A204.1 (cell line): ENCODE measurements around the gene ARID3A.
"Not testable (repeated sequence)": the region's sequence is repeated elsewhere in the genome, so short reads cannot be mapped to it uniquely, and the experiment has no call there.

Experiments
- FAIRE-seq: peaks from 2 replicates; lab custom pipeline; 2012; peaks lifted over from hg19 to GRCh38; lab: Jason Lieb, UNC

ARID3A gene, protein sequence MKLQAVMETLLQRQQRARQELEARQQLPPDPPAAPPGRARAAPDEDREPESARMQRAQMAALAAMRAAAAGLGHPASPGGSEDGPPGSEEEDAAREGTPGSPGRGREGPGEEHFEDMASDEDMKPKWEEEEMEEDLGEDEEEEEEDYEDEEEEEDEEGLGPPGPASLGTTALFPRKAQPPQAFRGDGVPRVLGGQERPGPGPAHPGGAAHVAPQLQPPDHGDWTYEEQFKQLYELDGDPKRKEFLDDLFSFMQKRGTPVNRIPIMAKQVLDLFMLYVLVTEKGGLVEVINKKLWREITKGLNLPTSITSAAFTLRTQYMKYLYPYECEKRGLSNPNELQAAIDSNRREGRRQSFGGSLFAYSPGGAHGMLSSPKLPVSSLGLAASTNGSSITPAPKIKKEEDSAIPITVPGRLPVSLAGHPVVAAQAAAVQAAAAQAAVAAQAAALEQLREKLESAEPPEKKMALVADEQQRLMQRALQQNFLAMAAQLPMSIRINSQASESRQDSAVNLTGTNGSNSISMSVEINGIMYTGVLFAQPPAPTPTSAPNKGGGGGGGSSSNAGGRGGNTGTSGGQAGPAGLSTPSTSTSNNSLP

DNA sequence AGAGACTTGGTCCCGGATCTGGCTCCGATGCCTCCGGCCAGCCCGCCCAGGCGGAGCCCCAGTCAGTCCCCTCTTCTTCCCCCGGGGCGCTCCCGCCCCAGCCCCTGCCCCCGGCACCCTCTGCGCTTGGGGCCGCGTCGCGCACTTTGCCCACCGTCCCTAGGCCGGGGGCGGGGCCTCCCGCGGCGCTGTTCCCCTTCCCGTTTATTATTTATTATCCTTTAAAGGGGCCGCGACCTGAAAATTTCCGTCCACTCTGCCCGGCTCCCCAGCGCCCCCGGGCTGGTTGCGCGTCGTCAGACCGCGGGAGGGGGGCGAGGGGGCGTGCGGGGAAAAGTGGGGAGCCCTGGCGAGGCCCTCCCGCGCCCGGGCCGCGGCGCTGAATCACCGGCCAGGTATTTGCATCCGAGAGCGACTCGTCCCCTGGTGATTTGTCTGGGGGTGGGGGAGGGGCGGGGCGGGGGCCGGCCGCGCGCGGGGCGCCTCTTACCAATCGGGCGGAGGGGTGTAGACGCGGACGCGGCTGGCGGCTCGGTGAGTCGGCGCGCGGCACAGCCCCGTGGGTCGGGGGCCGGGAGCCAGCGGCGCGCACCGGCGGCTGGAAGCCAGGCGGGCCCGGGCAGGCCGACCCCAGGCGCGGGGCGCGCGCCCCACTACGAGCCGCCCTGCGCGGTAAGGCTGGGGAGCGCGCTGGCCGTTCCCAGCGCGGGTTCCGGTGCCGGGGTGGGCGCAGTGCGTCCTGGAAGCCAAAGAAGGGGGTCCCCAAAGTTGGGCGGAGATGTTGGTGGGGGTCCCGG lies at the start of gene ARID3A:
Gene ARID3A, plus strand, starts transcription at position 510 of the 797 bp plus-strand sequence. CDS start 3,494 bp downstream, outside the sequence.
- FAIRE-seq, result no peak

DNA sequence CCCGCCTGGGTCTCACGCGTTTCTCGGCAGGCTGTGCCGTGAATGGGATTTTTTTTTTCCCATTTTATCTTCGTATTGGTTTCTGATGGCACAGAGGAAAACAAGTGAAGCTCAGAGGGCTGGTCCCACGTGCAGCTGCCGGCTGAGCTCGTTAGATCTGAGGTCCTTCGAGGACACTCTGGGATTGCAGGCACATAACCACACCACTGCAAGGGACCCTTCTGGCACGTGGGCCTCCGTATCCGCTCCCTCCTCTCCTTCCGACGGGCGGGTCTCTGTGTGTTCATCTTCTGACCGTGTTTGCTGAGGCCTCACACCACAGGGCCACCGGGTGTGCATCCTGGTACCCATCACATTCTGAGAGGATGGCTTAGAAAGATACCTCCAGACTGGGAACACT lies 49.7 kb upstream of the ARID3A start:
- FAIRE-seq, result no peak

GRCh38 chr19:876780-877314 lies 49.0 kb upstream of the ARID3A start:
- no peak for FAIRE-seq

DNA sequence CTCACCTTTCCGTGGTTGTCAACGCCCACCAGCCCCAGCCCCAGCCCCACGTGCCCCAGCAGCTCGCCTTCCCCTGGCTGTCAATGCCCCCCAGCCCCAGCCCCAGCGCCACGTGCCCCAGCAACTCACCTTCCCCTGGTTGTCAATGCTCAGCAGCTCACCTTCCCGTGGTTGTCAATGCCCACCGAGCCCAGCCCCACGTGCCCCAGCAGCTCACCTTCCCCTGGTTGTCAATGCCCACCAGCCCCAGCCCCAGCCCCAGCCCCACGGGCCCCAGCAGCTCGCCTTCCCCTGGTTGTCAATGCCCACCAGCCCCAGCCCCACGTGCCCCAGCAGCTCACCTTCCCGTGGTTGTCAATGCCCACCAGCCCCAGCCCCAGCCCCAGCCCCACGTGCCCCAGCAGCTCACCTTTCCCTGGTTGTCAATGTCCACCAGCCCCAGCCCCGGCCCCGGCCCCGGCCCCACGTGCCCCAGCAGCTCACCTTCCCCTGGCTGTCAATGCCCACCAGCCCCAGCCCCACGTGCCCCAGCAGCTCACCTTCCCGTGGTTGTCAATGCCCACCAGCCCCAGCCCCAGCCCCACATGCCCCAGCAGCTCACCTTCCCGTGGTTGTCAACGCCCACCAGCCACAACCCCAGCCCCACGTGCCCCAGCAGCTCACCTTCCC lies 47.7 kb upstream of the ARID3A start:
- FAIRE-seq, result not testable (repeated sequence)

- FAIRE-seq, result not testable (repeated sequence)
These were observed 46.9 kb upstream of the ARID3A start for GRCh38 chr19:878751-879561.

- FAIRE-seq, result no peak
These were observed 46.0 kb upstream of the ARID3A start for GRCh38 chr19:879711-880438.

GRCh38 chr19:881385-882071 lies 44.3 kb upstream of the ARID3A start:
- no peak for FAIRE-seq

DNA sequence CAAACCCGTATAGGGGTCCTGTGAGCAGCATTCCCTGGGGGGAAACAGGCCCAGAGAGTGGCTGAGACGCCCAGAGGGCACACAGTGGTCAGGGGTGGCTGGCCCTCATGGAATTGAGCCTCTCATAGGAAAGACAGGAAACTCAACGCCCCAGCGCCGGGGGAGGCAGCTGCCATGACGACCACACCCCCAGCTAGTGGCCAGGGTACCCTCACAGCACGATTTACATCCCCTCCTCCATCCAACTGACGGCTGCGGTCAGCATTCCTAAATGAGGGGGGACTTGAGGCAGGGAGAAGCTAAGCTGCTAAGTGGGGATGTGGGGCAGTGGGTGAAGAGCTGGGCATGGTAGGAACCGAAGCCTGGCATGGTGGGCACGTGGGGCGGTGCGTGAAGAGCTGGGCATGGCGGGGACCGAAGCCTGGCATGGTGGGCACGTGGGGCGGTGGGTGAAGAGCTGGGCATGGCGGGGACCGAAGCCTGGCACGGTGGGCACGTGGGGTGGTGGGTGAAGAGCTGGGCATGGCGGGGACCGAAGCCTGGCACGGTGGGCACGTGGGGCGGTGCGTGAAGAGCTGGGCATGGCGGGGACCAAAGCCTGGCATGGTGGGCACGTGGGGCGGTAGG lies 42.9 kb upstream of the ARID3A start:
- FAIRE-seq, result no peak

DNA sequence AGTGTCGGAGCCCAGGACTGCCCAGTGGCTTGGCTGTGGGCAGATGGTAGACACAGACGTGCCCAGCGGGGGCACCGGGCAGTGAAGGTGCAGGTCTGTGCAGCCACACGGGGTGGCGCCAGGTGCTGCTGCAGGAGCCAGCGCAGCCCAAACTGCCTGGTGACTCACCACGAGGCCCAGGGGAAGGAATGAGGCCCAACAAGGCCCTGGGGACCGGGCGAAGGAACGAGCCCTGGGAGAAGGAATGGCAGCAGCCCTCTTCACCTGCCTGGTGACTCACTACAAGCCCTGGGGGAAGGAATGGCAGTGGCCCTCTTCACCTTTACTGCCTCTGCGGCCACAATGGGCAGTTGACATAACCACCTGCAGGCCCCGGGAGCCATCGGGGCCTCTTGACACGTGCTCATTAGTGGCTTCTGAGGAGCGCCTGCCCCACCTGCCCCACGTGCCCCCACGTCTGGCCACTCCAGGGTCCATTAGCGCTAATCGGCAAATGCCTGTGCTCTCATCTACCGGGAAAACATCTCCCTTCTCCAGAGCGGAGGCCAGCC lies 42.1 kb upstream of the ARID3A start:
- no peak for FAIRE-seq

GRCh38 chr19:884420-885211 lies 41.2 kb upstream of the ARID3A start:
- no peak for FAIRE-seq

DNA sequence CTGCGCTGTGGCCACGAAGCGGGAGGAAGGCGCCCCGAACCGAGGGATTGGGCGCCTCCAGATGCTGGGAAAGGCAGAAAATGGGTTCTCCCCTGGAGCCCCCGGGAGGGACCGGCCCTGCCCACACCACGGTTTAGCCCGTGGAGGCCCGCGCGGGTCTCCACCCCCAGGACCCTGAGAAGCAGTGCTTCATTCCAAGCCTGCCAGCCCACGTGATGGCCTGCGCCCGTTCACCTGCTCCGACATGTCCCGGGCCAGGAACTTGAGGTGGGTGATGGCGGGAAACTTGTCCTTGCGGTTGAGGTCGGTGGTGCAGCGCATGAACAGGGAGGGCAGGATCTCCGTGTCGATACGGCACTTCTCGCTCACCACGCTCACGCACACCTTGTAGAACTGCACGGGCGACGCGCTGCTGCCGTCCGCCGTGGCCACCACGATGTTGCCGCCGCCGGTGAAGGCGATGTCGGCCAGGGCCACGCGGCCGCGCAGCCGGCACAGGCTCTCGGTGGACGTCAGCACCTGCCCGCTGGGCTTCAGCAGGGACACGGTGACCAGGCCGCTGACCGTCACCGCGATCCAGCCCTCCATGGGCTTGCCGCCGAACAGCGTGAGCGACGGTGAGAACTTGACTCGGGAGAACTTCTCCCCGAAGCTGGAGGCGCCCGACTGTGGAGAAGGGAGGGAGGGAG lies 40.2 kb upstream of the ARID3A start:
- no peak for FAIRE-seq

DNA sequence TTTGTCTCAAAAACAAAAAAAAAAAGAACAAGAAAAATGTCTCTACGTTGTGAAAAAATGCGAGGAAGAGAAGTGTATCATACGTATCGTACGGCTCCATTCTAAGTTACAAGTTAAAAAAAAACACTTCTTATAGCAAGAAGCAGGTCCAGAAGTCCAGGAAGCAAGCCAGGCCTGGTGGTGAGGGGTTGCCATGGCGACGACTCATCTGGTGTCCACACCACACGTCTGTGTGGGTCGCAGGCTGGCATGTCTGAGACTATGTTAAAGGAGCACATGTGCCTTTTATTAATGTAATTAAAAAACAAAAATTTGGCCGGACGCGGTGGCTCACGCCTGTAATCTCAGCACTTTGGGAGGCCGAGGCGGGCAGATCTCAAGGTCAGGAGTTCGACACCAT lies 38.8 kb upstream of the ARID3A start:
- FAIRE-seq, result no peak

DNA sequence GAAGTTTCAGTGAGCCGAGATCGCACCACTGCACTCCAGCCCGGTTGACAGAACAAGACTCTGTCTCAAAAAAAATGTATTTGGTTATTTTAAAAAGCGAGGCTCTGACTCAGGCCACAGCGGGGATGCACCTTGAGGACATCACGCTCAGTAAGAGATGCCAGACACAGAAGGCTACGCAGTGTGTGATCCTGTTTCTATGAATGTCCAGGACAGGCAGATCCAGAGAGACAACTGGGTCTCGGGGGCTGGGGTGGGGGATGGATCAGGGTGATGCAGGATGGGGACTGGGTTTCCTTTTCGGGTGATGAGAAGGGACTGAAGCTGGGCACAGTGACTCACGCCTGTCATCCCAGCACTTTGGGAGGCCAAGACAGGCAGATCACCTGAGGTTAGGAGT lies 38.2 kb upstream of the ARID3A start:
- FAIRE-seq, result no peak

DNA sequence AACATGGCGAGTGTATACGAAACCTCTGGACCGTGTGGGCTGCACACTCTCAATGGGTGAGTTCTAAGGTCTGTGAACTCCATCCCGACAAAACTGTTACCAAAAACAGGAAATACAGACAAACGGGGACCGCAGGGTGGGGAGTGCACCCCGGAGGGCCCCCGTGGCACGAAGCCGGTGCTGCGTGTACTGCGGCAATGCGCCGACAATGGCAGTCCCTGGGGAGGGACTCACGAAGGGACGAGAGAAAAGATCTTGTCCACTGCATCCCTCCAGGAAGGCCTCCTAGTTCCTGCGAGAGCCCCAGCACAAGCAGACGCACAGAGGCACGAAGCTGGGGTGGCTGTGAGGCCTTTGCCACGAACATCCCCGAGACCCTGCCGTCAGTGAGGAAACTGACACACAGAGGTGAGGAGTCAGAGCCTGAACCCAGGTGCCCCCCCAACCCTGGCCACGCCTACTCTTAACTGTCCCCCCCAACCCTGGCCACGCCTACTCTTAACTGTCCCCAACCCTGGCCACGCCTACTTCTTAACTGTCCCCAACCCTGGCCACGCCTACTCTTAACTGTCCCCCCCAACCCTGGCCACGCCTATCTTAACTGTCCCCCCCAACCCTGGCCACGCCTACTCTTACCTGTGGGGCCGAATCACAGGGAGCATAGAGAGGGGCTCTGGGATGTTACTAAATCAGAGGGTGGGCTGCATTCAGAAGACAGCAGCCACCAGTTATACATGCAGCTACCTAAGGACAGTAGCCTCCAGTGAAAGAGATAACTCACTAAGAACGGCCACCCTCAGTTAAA lies 37.1 kb upstream of the ARID3A start:
- FAIRE-seq, result no peak

DNA sequence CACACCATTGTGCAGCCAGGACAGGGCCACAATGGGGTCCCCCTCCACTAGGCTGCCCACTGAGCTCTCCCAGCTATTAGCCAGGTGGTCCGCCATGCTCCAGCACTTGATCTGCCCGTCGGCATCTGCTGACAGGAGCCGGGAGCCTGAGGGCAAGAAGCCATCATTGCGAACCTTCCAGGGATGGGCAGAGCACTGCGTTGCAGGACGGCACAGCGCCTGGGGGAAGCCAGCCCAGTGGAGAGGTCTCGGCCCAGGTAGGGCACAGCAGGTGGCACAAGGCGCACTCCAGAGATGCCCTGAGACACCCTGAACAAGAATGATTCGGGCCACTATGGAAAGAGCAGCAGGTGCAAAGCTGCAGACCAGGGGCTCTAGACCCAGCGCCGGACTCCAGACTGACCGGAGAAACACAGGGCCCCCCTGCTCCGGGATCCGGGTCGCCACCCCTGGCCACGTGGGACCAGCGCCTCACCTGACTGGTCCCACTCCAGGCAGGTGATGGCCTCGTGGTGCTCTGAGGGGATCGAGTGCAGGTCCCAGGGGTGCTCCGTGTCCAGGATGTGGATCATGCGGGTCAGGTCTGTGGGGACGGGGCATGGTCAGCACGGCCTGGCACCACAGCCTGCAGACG lies 36.1 kb upstream of the ARID3A start:
- no peak for FAIRE-seq

GRCh38 chr19:890831-891230 lies 35.0 kb upstream of the ARID3A start:
- no peak for FAIRE-seq
